SK-N-SH (cell line): ENCODE data around the gene ZNF385C.

Experiments
- EP300 ChIP-seq, 2 experiments: IDR thresholded peaks; 2 replicates each; pipeline versions ENCODE4 v1.4.0 to v1.6.1; 2012; ENCODE audit warnings: borderline replicate concordance in 1 of 2, low read depth in 1 of 2, low read length in 1 of 2
- EZH2phosphoT487 ChIP-seq: fragments of 200-600 bp; sonication (generic); IDR thresholded peaks from 2 replicates; pipeline ENCODE4 v1.6.1; 2017; ENCODE audit warnings: low read depth, mixed run types, mild to moderate bottlenecking, antibody characterized with exemption, moderate library complexity, borderline replicate concordance
- POLR2AphosphoS5 ChIP-seq: IDR thresholded peaks from 2 replicates; pipeline ENCODE4 v1.6.1; 2012; ENCODE audit warnings: low read depth, low read length
- RCOR1 ChIP-seq: fragments of 150-350 bp; IDR thresholded peaks from 2 replicates; pipeline ENCODE4 v1.6.1; 2017; ENCODE audit warnings: antibody characterized with exemption, low read length
- TAF1 ChIP-seq: IDR thresholded peaks from 2 replicates; pipeline ENCODE4 v1.6.1; 2012; ENCODE audit warnings: low read depth, mild to moderate bottlenecking, low read length, moderate library complexity, borderline replicate concordance
- TF ChIP-seq, protein P1 (sequence below): fragments of 200-600 bp; sonication (generic); IDR thresholded peaks from 2 replicates; pipeline ENCODE4 v1.6.1; 2017; ENCODE audit warnings: antibody characterized with exemption, mild to moderate bottlenecking, moderate library complexity

DNA sequence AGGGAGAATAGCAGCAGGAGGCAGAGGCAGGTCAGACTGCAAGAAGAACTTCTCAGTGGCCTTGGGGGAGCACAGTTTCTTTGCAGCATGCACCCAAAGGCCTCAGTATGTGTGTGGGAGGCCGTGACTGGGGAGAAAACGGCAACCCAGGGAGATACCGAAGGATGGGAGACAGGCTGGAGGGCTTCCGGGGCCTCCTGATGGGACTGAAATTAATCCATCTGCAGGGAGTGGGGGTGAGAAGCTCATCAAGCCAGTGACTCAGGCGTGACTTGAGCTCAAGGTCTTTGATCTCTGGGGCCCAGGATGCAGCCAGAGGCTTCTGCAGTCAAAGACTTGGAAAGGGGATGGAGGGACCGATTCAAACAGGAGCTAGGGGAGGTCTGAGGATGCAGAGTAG is 42.8 kb downstream of the ZNF385C start:
- TF ChIP-seq, protein P1, sequence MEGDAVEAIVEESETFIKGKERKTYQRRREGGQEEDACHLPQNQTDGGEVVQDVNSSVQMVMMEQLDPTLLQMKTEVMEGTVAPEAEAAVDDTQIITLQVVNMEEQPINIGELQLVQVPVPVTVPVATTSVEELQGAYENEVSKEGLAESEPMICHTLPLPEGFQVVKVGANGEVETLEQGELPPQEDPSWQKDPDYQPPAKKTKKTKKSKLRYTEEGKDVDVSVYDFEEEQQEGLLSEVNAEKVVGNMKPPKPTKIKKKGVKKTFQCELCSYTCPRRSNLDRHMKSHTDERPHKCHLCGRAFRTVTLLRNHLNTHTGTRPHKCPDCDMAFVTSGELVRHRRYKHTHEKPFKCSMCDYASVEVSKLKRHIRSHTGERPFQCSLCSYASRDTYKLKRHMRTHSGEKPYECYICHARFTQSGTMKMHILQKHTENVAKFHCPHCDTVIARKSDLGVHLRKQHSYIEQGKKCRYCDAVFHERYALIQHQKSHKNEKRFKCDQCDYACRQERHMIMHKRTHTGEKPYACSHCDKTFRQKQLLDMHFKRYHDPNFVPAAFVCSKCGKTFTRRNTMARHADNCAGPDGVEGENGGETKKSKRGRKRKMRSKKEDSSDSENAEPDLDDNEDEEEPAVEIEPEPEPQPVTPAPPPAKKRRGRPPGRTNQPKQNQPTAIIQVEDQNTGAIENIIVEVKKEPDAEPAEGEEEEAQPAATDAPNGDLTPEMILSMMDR = no peak
- TF ChIP-seq EZH2phosphoT487 (no peak), TAF1 (no peak), RCOR1 (no peak), EP300 (IDR thresholded peaks at IDR 0.05; ENCODE audit: borderline replicate concordance in 1 of 2, low read depth in 1 of 2, low read length in 1 of 2) (no peak), POLR2AphosphoS5 (no peak)
